HPDE6-E6E7 (cell line): ENCODE data around the gene MAST4.
"Not testable (repeated sequence)": the region's sequence is repeated elsewhere in the genome, so short reads cannot be mapped to it uniquely, and the experiment has no call there.

ENCODE experiments used
- DNase-seq: peaks from one replicate; pipeline ENCODE4 v3.0.0; 2011; ENCODE audit warnings: missing footprints; ENCODE audit errors: extremely low spot score

Gene MAST4

DNA sequence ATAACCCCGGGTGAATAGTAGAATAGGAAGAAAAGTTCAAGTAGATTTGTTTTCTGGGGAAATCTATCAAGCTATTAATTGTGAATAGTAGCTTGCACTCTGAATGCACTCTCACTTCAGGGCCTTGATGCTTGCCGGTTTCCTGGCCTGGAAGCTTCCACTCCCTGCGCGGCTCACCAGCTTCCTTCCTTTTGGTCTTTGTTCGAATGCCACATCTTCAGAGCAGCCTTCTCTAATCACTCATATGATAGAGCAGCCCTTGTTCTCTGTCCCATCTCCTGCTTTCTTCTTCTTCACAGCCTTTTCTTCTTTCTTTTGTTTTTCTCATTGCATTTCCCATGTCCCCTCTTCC, 146.7 kb downstream of the MAST4 start:
- no peak for DNase-seq

DNA sequence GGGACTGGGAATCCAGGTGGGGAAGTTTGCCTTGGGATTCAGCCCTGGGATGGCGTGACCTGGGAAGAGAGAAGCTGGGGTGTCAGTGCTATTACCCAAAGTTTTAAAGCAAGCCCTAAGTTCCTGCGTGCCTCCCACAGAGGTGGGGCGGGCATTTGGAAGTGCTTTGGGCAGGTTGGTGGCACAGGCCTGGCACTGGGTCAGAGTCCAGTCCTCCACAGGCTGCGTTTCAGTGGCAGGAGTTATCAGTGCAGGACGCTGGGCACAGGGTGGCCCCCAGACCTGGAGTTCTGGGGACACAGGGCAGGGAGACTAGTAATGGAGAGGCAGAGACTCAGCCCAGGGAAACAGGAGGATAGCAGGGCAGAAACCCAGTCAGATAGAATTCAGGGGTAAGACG, 147.2 kb downstream of the MAST4 start:
- DNase-seq = no peak

DNA sequence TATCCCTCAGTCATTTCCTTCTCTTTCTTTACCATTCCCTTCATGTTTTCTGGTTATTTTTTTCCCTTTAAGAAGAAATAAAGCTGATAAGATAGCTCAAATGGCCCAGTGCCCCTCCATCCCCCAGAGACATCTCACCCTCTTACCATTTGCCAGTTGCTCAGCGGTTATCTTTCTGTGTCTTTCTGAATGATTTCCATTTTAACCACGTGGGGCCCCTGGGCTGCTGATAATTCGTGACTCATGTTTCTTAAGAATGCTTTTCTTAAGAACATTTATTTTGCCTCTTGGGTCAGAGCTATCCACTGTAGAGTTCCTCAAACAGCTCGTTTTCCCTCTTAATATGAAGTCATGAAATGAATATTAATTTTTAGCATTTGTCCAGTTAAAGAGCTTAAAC, 147.8 kb downstream of the MAST4 start:
- peak; percentile 25 for DNase-seq

DNA sequence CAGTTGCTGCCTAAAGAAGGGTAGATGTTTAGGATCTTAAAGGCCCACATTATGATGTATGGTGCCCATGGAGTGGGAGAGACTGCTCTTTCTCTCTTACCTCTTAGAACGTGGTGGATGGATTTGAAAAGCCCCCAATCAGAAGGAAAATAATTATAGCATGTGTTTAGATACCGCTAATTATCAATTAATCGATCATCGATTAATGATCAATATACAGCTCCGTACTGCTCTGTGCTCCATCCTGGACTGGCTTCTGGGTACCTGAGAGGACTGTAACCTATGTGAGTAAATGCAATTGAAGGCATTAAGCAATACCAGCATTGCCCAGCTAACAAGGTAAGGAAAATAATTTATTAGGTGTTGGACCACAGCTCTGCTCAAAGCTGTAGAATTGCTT, 149.1 kb downstream of the MAST4 start:
- DNase-seq = no peak

DNA sequence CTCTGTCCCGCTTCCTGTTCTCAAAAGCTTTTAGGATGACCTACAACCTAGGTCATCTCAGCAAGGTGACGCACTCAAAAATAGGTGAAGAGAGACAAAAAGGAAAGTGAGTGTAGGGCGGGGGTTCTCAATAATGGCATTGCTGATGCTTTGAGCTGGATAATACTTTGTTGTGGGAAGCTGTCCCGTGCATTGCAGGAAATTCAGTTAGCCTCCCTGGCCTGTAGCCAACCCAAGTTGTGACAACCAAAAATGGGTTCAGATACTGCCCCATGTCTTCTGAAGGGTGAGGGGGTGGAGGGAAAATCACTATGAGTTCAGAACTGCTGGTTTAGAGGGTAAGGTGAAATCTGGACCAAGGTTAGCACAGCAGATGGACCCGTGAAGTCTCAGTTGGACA, 151.4 kb downstream of the MAST4 start:
- DNase-seq = no peak

DNA sequence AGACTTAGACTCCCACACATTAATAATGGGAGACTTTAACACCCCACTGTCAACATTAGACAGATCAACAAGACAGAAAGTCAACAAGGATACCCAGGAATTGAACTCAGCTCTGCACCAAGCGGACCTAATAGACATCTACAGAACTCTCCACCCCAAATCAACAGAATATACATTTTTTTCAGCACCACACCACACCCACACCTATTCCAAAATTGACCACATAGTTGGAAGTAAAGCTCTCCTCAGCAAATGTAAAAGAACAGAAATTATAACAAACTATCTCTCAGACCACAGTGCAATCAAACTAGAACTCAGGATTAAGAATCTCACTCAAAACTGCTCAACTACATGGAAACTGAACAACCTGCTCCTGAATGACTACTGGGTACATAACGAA, 156.5 kb downstream of the MAST4 start:
- not testable (repeated sequence) for DNase-seq

DNA sequence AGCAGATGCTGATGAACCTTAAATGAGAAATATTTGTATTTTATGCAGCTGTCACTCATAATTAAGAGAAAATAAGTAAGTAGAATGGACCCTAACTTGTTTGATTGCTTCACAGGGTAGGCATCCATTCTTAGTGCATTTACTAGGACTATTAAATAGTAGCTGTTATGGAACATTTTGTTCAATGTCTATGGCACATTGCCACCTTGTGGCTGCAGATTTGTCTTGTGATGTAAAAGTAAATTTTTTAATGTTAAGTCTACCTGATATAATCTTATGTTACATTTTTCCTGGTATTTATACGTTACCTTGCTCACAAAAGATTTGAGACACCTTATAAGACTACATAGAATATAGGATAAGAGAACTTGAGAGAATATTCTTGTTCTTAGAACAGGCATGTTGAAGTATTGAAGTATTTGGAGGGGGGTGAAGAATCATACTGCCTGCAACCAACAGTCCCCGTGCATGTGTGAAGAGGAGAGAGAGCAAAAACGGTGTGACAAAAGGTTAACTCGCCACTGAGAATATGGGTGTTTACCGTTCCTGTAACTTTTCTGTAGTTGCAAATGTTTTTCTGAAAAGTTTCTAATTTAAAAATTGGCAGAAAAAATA, 161.1 kb downstream of the MAST4 start:
- peak; percentile 27 for DNase-seq

DNA sequence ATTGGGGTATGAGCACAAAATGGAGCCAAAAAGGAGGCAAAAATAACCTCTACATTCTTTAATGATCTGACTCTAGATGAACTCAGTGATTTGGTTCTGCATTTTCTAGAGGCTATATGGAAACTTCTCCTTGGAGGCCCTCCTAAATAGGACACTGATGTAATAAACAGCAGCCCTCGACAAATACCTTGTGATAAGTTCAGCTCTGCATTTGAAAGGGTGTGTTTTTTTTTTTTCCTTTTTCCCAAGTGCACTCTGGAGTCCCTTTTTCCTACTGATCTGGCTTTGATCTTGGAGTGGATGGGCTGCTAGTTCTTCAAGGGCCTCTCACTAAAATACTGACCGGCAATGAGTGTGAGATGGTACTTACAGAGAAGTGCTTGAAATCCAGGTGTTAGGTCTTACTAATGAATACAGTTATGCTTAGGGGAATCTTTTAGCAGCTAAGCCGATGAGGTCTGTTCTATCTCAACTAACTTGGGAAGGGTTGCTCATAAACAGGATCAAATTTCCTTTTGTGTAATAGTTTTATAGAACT, 161.7 kb downstream of the MAST4 start:
- no peak for DNase-seq

DNA sequence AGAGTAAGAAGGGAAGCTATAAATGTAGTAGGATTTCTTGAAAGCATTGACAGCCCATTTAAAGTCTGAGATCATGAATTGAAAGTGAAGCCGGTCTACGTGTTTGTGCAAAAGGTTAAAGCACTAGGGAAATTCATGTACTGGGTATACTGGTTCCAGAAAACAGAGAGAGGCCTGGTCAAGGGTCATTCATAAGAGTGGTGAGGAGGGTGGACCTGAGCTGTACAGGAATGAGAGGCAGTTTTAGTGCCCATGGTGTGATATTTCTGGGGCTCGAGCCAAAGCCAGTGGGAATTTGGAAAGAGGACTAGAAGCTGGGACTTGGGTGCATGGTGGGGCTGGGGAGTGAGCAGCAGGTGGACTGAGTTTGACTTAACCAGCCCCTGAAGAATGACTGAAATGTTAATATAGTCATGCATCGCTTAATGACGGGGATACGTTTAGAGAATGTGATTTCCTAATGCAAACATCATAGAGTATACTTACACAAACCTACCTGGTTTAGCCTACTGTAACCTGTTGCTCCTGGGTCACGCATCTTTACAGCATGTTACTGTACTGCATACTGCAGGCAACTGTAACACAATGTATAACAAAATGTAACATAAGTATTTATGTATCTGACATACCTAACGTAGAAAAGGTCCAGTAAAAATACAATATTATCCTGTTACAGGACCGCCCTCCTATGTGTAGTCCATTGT, 173.0 kb downstream of the MAST4 start:
- DNase-seq = no peak

DNA sequence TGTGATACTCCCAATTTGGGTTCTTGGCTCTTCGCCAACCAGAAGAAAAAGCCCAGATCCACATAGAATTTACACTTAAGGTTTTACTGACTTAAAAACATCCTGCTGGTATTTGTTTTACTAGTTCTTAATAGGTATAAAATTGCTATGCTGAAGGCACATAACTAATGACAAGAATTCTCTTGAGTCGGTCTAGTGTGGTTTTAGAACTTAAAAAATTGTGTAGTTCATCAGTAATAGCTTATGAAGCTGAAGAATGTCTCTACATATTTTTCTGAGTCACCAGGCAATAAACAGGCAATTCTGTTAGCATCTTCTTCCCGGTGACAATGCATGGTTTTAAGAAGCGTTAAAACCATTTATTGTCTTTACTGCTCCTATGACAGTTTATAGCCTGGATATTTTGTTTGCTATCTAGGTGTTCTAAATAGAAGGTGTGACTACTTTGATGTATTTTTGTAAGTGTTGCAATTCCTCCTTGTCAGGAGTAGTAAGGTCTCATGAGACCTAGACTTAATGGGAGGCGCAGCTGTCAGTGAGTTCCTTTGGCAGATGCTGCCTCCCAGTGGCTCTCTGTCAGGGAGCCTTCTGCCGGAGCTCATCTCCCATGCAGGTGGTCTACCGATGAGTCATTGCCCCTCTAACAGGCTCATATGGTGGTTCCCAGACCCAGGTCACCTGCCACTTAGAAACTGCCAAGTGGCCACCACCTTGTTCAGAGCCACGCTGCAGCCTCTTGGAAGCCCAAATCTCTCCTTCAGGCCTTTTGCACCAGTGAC, 173.8 kb downstream of the MAST4 start:
- no peak for DNase-seq

DNA sequence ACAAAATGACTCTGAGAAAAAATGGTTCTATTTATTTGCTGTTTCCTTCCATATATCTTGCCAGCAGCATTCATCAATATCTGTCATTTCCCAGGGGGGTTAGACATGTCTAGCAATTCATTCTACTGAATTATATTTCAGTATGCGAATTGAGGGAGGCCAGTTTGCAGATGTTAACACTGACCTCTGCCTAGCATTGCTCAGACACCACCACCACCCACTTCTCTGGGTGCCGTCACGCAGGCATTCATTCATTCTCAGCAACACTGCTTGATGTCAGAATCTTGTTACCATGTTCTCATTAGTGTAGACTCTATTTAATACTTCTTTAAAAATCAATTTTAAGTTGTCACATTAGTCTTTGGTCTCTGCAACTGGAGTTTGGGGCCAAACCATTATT, 181.7 kb downstream of the MAST4 start:
- no peak for DNase-seq

DNA sequence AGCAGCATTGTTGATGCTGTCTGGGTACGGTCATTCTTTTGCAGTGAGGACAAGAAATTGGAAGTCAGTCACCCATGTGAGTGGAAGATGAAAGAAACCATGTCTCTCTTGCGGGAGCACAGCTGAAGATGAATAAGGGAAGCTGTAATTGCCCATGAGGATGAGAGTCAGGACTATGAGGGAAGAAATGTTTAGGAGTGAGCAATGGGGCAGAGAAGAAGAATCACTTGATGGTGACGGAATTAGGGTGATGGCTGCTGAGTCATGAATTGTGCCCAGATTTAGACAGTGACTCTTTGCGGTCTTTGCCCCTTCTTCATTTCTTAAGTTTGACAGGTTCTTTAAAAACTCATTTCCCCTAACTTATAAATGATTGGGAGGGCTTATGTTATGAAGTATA, 183.3 kb downstream of the MAST4 start:
- DNase-seq = no peak

DNA sequence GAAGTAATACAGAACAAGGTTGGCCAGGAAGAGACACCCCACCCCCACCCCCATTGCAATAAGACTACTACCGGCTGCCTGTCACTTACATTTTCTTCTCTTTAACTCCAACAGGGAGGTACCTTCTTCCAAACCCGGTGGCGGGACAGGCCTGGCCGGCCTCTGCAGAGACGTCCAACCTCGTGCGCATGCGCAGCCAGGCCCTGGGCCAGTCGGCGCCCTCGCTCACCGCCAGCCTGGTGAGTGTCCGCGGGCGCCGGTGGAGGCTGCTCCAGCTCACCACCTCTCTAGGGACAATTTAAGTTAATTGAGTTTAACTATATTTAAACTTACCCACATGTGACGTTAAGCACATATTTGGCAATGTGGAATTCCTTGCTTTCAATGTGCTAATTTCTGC, 192.4 kb downstream of the MAST4 start:
- DNase-seq = no peak

DNA sequence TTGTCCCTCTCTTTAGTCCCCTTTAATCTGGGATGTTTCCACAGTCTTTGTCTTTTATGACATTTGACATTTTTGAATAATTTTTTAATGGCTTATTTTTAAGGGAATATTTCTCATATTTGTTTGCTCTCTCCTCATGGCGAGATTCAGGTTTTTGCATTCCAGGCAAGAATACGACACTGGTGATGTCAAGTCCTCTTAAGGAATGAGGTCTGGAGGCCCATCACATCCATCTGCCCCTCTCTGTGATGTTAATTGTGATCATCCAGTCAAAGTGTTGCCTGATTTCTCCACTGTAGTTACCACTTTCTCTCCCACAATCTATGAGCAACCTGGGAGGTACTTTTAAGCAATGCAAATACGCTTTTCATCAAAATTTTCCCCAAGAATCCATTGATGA, 193.2 kb downstream of the MAST4 start:
- no peak for DNase-seq

DNA sequence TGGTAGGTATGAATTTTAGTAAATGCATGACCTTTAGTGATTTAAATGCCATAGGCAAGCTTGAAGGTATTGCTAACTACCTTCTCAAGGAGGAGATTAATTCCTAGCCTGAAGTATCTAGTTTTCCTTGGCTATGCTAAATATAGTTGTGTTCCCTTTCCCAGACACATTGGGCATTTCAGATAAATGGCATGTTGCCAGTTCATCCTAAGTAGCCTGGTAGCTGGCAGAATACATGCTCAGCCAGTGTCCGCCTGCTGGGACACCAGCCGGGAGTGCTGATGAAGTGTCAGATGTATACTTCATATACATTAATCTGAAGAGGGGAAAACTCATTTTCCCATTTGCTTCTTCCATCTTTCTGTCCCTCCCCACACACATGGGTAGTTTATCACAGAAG, 196.9 kb downstream of the MAST4 start:
- DNase-seq = no peak

DNA sequence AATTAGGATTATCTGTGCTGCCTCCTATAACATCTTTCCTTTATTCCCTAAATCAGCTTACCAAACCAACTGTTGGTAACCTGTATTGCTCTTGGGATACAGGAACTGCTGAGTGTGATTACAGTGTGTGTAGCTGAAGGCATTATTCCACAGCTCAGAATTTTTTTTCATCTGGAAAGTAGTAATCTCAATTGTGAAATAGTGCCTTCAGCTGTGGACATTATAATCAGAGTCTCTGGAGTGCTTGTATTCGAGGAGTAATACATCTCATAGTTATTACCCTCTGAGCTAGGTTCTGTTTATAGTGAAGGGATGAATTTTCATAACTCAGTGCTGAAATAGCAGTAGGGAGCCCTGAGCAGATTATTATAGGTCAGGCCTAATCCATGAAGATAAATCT, 199.5 kb downstream of the MAST4 start:
- DNase-seq = no peak

DNA sequence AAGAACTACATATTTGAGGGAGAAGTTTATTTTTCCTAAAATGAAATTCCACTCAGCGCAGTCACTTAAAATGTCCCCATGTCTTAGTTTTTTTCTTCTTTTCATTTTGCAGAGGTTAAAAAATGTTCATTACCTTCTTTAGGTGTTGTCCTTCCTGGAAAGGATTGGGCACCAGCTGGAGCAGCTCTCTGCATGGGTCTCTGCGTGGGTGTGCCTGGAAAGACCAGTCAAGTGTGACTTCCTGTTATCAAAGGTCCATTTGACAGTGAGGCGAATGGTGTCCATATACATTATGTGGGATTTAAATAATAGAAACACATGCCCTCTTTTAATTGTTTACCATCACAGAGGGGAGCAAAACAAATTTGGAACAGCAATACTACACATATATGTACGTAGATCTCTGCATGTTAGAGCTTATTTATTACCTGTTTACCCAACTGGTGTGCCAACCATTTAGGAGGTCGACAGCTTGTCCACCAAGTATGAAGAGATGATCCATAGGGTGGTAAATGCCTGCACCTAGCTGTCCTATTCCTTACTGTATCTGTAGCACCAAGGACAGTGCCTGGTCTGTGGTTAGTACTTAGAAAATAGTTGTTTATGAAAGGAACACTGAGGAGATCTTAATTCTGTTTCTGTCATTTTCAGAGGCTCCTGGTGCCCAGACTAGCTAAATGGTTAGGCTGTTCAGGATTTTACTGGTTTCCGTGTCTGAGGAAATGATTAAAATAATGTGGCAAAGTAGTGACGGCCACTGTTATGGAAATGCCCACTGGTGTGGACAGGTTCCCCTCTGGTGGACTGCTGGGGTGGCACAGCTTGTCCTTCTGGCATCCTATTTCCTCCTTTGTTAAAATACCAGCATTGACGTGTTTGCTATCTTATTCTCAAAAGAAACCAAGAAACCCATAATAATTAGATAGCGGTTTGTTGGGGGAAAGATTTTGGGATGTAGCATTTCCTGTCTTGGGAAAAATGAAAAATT, 200.4 kb downstream of the MAST4 start:
- DNase-seq = no peak

DNA sequence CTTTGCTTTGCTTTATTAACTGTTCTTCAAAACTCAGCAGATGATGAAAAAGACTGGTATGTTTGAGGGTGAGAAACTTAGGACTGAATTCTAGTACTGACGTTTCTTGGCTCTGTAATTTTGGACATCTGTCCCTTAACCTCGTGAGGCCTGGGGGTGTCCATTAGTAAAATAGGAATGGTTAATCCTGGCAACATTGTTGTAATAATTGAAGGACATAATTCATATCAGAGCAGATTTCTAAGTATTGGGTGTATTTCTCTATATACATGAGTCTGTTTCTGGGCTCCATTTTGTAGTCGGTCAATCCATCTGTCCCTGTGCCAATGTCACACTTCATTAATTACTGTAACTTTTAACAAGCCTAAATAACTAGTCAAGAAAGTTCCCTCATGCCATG, 206.7 kb downstream of the MAST4 start:
- no peak for DNase-seq

DNA sequence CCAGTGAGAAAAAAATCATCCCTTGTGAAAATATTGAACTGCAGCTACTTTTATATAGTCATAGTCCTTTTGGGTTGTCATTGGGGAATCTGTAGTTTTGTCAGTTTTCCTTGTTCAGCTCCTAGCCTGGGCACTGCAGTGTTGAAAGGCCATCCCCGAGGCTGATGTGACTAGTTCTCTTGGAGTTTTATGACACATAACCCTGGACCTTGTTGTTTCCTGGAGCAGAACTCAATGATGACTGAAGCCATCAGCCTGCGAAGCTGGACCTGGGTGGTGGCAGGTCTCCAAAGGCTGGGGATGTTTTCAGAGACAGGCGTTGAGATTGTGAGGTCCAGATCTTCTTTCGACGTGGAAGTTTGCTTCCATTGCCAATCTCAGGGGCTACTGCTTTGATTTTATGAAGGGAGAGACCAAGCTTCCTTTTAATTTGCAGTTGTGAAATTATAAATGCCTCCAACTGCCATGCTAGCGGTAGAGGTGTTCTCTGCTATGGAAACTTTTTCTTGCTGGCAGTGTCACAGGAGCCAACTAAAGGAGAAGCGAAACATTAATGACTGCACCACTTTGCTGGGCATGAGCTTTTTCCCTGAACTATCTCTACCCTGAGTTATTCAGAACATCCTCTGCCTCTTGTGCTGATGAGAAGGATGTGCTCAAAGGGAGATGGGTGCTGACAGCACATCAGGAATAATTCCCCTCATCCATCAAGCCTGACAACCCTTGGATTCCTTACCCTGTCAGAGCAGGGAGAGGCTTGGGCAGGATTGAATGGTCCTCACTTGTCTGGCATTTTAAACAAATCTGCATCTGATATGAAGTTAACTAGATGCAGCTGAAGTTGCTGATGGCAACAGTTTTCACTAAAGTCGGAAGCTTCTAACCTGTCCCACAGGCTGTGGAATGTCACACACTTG, 209.6 kb downstream of the MAST4 start:
- no peak for DNase-seq

DNA sequence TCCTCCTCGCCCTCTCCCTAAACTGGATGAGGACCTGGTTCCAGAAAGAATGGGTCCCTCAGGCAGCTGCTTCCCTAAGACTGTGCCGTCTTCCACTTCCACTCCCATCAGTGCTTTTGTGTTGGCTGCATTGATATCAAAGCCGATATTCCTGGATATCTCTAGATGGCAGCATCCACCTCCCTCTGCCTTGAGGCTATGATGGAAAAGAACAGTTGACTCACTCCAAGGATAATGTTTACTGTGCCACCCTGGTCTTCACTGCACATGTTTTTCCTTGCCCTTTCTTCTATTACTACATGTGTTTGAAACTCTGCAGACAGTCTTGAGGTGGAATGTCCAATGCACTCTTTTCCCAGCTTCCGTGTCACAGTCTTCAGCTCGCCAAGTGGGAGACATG, 211.6 kb downstream of the MAST4 start:
- peak; percentile 76 for DNase-seq

DNA sequence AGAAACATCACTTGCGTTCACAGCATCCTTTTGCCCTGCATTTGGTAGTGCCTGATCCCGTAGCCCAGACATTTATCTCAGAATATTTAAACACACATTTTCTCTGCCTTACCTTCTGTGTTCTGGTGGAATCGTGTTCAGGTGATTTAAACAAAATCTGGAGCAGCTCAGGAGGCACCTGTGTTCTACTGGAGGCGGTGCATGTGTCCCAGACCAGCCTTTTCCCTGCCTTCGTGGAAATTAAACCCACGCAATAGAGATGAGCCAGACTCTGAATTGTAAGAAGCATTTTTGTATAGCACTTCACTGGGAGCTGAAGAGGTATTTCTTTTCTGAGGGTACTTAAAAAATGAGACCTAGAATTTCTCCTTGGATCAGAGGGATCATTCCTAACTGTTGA, 212.5 kb downstream of the MAST4 start:
- no peak for DNase-seq
